Measurements from ENCODE around the gene CCNQ. TPM values are rescaled to one million over a fixed set of nuclear protein-coding genes. Genes with fewer than 3 reads are reported as not detected.

Gene CCNQ
- total and polyA plus RNA-seq, 8 donors, result 10.8 to 18.7 (median 13.6) TPM

- intact Hi-C loops (cut with DNase I), result no loop called here
Measured at GRCh38 chrX:153637121-153638040, 38.4 kb upstream of the CCNQ start.

GRCh38 chrX:153636716-153637115 lies 37.8 kb upstream of the CCNQ start:
- ATAC-seq (no peak), DNase-seq (no peak)
- Histone ChIP-seq H3K27ac (no peak overlapping the region), H3K27me3 (peaks cover under 1 to 23% of the 10 kb centered on the region in 2 donors), H3K4me1 (no peaks in the 10 kb centered on the region), H3K9me3 (no peaks in the 10 kb centered on the region), H3K4me3 (no peak overlapping the region), H3K36me3 (no peaks in the 10 kb centered on the region)
- intact Hi-C loops (cut with DNase I), result no loop called here
- no peak for TF ChIP-seq CTCF (IDR thresholded peaks at IDR 0.05)

More at GRCh38 chrX:153637121-153638040, 38.4 kb upstream of the CCNQ start:
- DNase-seq (no peak), ATAC-seq (no peak)
- Histone ChIP-seq H3K36me3 (no peaks in the 10 kb centered on the region), H3K9me3 (no peaks in the 10 kb centered on the region), H3K27ac (no peak overlapping the region), H3K27me3 (peaks cover 8 to 29% of the 10 kb centered on the region in 2 donors), H3K4me3 (no peak overlapping the region), H3K4me1 (no peaks in the 10 kb centered on the region)
- TF ChIP-seq CTCF (IDR thresholded peaks at IDR 0.05), result no peak

- TF ChIP-seq CTCF (IDR thresholded peaks at IDR 0.05), result no peak
- ATAC-seq, result peak; percentile 49
- DNase-seq, result no peak
- Histone ChIP-seq H3K4me3 (no peak overlapping the region), H3K27me3 (peaks cover 0 to 16% of the 10 kb centered on the region in 2 donors), H3K4me1 (no peaks in the 10 kb centered on the region), H3K9me3 (no peaks in the 10 kb centered on the region), H3K27ac (no peak overlapping the region), H3K36me3 (no peaks in the 10 kb centered on the region)
- intact Hi-C loops (cut with DNase I), result no loop called here
Measured at GRCh38 chrX:153635788-153636668, 37.1 kb upstream of the CCNQ start.

GRCh38 chrX:153635388-153635787 lies 36.4 kb upstream of the CCNQ start:
- DNase-seq, result no peak
- Histone ChIP-seq H3K4me3 (no peak overlapping the region), H3K4me1 (no peaks in the 10 kb centered on the region), H3K36me3 (no peaks in the 10 kb centered on the region), H3K9me3 (no peaks in the 10 kb centered on the region), H3K27ac (no peak overlapping the region), H3K27me3 (peaks cover 0 to 9% of the 10 kb centered on the region in 2 donors)
- TF ChIP-seq CTCF (IDR thresholded peaks at IDR 0.05), result no peak
- no peak for ATAC-seq
- intact Hi-C loops (cut with DNase I), result no loop called here

- ATAC-seq, result no peak
- intact Hi-C loops (cut with DNase I), result no loop called here
- TF ChIP-seq CTCF (IDR thresholded peaks at IDR 0.05), result no peak
Measured at GRCh38 chrX:153634832-153635231, 35.9 kb upstream of the CCNQ start.

More at GRCh38 chrX:153634832-153635231, 35.9 kb upstream of the CCNQ start:
- Histone ChIP-seq H3K4me3 (no peak overlapping the region), H3K36me3 (no peaks in the 10 kb centered on the region), H3K27me3 (peaks cover 0 to 4% of the 10 kb centered on the region in 2 donors), H3K9me3 (no peaks in the 10 kb centered on the region), H3K4me1 (no peaks in the 10 kb centered on the region), H3K27ac (no peak overlapping the region)
- peak in 1 of 4 donors; percentile 42 for DNase-seq
